GM08714 (cell line): ENCODE data around the gene SPG11.
A peak's percentile ranks its signal among the peaks of the same experiment; 100 is the strongest.
"Not testable (repeated sequence)": the region's sequence is repeated elsewhere in the genome, so short reads cannot be mapped to it uniquely, and the experiment has no call there.

ENCODE experiments used
- H3K4me3 ChIP-seq: fragments of 200-500 bp; sonication (Bioruptor generic); 2 replicates; pipeline ENCODE4 v1.5.1; 2014; ENCODE audit warnings: mild to moderate bottlenecking, low read length, inconsistent platforms
- ZNF274 ChIP-seq: IDR thresholded peaks from 2 replicates; pipeline ENCODE4 v1.6.1; 2012; ENCODE audit warnings: mild to moderate bottlenecking, low read depth, low read length

Gene SPG11

GRCh38 chr15:44541282-44541958 lies 122.0 kb downstream of the SPG11 start:
- no peak overlapping the region for H3K4me3 ChIP-seq
- TF ChIP-seq ZNF274, result no peak

GRCh38 chr15:44537735-44538240 lies 125.7 kb downstream of the SPG11 start:
- peak overlapping the region; percentile 93 for H3K4me3 ChIP-seq
- TF ChIP-seq ZNF274, result no peak

DNA sequence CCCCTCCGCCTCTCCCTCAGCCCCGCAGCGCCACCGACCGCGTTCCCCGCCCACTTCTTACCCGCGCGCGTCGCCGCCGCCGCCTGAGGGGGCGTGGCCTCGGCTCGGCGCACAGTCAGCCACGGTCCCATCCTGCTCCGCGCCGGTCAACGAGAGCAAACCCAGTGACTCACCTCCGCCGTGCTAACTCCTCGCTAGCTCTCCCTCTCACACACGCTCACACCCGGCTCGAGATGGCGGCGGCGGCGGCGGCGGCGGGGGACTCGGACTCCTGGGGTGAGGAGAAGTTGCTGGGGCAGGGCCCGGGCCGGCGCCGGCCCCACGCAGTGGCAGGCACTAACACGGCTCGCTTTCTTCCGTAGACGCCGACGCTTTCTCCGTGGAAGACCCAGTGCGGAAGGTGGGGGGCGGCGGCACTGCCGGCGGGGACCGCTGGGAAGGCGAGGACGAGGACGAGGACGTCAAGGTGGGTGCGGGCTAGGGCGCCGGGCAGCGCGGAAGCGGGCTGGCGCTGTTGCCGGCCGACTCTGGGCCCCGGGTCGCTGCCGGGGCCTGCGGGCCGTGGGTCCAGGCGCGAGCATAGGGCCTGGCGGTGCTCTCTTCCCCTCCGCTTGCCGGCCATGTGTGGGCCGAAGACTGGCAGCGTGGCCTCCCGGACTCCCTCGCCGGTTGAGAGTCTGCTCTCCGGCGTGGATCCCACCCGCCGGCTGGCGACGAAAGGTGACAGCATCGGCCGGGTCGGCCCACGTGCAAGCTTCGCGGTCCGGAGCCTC lies 126.3 kb downstream of the SPG11 start, which contains the start of gene EIF3J:
Gene EIF3J (plus strand): TSS at position 186 of the 773 bp plus-strand sequence. CDS start 48 bp downstream, at position 234.
- no peak for TF ChIP-seq ZNF274
- peak within 1 kb of the TSS; percentile 93 for H3K4me3 ChIP-seq

DNA sequence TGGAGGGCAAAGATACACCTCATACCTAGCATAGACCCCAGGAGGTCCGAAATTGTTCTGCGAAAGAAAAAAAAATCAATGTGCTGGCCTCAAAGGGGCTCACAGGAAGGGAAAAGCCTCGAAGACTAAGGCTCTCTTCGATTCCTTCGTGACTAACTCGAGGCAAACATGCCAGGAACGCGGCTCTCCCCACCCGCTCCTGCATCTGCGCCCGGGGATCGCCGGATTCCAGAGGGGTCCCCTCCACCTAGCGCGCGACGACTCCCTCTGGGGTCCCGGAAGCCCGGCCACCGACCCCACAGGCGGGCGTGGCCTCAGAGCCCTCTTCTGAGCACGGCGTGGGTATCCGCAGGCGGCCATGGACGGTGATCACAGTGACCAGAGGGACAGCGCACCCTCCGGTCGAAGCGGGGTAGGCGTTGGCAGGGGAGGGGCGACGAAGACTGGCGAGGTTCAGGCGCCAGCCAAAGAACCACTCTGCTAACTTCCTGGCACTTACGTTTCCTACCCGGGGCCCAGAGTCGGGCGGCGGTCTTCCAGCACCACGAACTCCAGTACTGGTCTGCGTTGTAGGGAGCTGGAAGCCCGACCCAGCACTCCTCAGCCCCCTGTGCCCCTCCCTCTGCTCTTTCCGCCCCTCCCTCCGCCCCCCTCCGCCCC lies 127.0 kb downstream of the SPG11 start:
- no peak for TF ChIP-seq ZNF274
- H3K4me3 ChIP-seq, result peak overlapping the region; percentile 93

DNA sequence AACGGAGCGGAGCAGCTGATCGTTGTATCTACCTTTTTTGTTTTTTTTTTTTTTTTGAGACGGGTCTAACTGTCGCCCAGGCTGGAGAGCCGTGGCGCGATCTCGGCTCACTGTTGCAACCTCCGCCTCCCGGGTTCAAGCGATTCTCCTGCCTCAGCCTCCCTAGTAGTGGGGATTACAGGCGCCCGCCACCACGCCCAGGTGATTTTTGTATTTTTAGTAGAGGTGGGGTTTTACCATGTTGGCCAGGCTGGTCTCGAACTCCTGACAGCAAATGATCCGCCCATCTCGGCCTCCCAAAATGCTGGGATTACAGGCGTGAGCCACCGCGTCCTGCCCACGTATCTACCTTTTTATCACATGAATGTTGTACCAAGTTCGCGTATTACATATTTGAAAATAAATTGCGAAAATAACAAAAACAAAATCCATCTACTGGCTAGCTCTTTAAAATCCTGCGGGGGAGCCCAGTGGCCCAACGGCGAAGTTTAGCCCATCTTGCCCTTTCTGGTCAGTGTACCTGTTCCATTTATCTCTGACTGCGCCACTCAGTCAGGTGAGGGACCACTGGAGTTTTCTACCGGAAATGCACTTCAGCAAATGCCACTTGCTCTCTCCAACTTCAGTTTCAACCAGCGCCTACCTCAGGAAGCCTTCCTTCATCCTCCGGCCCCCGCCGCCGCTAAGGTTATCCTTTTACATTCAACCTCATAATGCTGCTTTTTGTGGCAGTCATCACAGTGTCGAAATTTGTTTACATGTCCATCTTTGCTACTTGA lies 127.8 kb downstream of the SPG11 start:
- H3K4me3 ChIP-seq, result peak overlapping the region; percentile 93
- TF ChIP-seq ZNF274, result no peak

- H3K4me3 ChIP-seq, result no peak overlapping the region
- no peak for TF ChIP-seq ZNF274
These were observed 128.4 kb downstream of the SPG11 start for GRCh38 chr15:44535092-44535491.

- no peak for TF ChIP-seq ZNF274
- no peak overlapping the region for H3K4me3 ChIP-seq
These were observed 130.8 kb downstream of the SPG11 start for GRCh38 chr15:44532689-44533088.

DNA sequence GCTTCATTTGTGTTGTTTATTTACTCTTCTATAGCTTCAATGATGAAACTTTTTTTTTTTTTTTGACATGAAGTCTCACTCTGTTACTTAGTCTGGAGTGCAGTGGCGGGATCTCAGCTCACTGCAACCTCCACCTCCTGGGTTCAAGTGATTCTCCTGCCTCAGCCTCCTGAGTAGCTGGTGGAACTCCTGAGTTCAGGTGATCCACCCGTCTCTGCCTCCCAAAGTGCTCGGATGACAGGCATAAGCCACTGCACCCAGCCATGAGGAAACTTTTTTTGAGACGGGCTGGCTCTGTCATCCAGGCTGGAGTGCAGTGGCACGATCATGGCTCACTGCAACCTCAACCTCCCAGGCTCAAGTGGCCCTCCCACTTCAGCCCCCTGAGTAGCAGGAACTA lies 131.2 kb downstream of the SPG11 start:
- H3K4me3 ChIP-seq, result not testable (repeated sequence)

- no peak for TF ChIP-seq ZNF274
- no peak overlapping the region for H3K4me3 ChIP-seq
These were observed 132.8 kb downstream of the SPG11 start for GRCh38 chr15:44530653-44531052.

GRCh38 chr15:44529864-44530604 lies 133.4 kb downstream of the SPG11 start:
- no peak for TF ChIP-seq ZNF274
- no peak overlapping the region for H3K4me3 ChIP-seq

- TF ChIP-seq ZNF274, result no peak
- no peak overlapping the region for H3K4me3 ChIP-seq
These were observed 136.2 kb downstream of the SPG11 start for GRCh38 chr15:44527241-44527640.

GRCh38 chr15:44525018-44525417 lies 138.4 kb downstream of the SPG11 start:
- no peak overlapping the region for H3K4me3 ChIP-seq
- TF ChIP-seq ZNF274, result no peak

GRCh38 chr15:44519537-44519936 lies 143.9 kb downstream of the SPG11 start:
- no peak for TF ChIP-seq ZNF274
- no peak overlapping the region for H3K4me3 ChIP-seq
